CD4-positive, alpha-beta T cell treated with Interleukin-4 for 1 hour (primary cell): ENCODE data around the gene OSGEP.
"Not testable (repeated sequence)": the region's sequence is repeated elsewhere in the genome, so short reads cannot be mapped to it uniquely, and the experiment has no call there.

Experiments
- DNase-seq, 2 donors: peaks; one replicate each; pipeline ENCODE4 v3.0.0-alpha.2; 2020 to 2022

The OSGEP gene

DNA sequence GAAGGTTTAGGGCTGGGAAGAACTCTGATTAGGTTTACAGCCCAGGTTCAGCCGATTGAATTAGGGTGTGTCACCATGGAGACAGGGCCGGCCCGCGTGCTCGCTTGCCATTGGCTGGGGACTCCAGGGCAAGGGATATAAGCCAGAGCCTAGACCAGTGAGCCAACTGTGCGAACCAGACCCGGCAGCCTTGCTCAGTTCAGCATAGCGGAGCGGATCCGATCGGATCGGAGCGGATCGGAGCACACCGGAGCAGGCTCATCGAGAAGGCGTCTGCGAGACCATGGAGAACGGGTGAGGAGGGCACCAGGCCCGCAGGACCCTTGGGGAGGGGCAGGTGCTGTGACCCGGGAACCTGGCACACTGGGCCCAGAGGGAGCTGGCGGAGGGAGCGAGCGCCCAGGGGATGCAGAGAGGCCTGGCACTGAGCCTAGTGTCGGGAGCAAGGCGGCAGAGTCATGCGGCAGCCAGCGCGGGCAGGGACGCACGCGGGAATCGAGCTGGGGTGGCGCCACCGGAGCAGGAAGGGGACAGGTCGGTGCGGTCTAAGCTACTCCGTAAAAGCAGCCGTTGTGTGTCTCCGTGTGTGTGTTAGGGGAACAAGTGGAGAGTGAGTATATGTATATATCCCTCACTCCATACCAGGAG is 14.8 kb upstream of the OSGEP start, which contains the start of gene PNP:
Gene PNP, plus strand, starts transcription at position 165 of the 648 bp plus-strand sequence. Its CDS starts 119 bp downstream, at position 284.
- DNase-seq = peak; percentile 93 to 94

DNA sequence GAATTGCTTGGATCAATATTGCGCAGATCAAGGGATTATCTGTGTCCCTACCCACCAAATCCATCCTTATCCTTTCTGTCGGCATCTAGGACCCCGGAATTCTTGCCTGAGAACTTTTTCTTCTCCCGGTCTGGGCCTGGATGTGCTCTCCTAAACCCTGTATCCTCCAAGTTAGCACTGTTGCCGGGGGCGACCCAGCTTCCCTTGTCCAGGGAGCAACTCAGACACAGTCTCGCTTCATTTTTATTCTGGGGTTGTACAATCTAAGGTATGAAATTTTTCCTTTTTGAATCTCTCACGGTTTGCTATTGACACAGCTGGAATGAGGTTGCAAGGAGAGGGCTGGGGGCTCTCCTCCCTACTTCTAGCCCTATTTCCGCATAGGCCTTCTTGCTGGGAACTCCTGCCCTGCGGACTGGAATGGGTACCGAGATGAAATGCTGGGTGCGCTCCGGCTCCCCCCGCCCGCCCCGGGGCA is 14.2 kb upstream of the OSGEP start:
- no peak for DNase-seq

DNA sequence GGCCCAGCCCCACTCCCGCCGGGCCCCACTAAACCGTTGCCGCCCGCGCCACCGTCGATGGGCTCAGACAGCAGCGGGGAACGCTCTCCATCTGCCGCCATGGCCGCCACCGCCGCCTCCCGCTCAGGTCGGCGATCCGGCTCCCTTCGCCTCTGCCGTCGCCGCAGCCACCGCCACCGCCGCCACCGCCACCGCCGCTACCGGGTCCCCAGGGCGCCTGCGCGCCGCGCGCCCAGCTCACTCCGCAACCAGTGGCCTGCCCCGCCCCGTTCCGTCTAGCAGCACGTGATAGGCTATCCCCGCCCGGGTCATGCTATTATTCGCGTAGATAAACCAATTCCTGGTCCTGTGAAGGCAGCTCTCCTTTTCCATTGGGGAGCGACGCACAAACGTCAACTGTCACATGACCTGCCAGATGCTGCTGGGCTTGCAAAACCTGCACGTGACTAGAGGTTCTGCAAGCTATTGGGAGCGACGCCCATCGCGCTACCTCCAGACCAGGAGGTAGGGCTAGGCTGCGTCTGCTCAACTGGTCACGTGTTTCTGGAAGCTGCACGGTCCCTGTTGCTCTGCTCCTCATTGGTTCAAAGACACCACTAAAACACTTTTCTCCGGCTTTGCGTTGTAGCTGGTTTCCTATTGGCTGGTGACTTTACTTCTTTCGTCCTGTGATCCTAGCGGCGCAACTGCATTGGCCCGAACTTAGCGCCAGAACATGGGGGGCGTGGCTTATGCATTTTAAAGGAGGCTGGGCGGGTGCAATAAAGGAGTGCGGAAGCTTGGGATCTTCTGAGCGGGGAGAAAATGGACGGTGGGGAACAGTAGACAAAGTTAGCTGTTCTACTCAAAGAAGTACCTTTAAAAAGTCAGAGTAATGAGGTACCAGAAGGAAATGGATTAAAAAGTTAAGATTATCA is 6.9 kb upstream of the OSGEP start, which contains the start of gene PIP4P1:
Gene PIP4P1, minus strand, starts transcription at position 210 of the 917 bp plus-strand sequence. Its CDS starts 109 bp downstream, at position 101.
- DNase-seq = peak; percentile 100

DNA sequence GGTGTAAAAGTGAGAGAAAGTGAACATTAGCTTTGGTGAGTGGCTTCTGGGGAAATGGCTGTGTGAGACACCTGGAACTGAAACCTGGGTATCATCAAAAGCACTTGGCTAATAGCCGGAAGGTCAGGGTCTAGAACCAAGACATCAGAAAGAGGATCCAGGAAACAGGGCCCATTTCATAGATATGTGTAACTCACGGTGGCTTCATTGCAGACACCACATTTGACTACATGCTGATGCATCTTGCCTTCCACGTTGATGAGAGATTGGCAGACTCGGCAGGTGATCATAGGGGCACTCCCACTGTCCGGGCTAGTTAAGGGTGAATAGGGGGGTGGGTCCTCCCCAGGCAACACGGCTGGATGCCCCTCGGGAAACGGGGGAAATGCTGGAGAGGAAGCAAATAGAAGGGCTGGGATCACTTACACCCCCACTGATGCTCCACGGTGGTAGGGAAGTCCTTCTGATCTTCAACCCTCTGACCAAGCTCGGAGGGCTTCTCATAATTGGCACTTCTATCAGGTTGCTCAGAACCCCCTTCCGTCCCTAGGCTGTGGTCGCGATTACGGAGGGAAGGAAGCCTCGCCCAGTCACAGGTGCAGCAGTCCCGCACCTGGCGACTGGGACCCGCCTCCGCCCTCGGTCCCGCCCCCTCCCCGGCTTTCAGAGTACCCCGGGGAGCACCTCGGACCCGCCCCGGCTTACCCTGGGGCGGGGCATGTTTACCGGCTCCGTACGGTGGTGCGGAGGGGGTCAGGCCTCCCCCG is 6.0 kb upstream of the OSGEP start:
- DNase-seq = peak; percentile 79 to 85

DNA sequence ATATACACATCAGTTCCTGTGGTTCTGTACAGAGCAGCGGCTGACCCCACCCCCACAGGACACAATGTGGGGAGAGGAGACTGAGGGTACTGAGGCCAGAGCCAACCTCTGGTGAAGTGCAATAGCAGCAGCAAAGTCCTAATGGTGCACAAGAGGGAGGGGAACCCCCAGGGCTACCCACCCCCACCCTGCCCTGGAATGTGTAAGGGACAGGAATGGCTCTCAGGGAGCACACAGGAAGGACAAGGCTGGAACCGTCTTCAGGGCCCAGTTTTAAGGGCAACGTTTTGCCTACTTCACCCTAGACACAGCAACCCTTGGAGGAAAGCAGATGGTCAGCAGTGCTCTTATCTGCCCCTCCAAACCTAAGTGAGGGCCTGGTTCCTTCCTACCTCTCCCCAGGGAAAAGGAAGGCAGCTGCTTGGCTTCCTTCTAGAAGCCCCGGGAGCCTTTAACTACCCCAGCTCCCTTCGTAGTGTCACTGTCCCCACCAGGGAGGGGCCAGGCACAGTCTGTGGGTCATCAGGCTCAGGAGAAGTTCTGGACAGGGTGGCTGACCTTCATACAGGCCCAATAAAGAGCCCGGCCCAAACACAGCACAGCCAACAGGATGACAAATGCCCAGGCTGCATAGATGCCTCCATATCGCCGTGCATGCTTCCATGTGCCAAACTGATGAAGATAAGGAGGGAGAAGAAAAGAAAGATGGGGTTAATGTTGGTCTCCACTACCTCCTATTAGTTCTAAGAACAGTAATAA is 3.6 kb upstream of the OSGEP start:
- no peak for DNase-seq

DNA sequence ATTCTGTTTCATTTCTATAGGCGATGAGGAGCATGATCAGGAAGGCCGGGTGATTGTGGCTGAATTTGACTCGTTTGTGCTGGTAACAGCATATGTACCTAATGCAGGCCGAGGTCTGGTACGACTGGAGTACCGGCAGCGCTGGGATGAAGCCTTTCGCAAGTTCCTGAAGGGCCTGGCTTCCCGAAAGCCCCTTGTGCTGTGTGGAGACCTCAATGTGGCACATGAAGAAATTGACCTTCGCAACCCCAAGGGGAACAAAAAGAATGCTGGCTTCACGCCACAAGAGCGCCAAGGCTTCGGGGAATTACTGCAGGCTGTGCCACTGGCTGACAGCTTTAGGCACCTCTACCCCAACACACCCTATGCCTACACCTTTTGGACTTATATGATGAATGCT is 2.4 kb upstream of the OSGEP start:
- DNase-seq = no peak

DNA sequence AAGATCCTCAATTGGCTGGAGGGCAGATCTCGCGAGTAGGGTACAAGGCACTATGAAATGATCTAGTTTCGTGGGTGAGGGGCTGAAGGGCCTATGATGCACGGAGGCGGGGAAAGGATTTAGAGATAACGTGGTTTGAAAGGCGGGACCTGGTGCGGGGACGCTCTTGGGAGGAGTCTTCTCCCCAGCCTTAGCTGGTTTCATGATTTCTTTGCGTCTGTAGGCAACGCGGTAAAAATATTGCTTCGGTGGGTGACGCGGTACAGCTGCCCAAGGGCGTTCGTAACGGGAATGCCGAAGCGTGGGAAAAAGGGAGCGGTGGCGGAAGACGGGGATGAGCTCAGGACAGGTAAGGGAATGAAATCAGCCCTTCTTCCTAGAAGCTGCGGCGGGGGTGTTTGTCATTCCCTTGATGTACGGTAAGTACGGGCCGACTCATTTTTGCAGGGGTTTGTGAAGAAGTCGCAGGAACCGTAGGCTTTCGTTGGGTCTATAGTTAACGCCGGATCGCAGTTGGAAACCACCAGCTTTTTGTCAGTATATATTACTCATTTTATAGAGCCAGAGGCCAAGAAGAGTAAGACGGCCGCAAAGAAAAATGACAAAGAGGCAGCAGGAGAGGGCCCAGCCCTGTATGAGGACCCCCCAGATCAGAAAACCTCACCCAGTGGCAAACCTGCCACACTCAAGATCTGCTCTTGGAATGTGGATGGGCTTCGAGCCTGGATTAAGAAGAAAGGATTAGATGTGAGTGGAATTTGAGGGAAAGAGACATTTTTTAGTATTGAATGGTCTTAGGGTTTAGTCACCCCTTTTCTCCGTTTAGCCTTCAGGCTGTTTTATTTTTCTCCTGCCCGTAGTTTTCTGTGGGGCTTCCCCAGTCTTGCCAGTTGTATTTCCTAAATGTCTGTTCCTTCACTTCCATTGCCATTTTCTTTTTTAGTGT is 1.0 kb upstream of the OSGEP start:
- DNase-seq = no peak

DNA sequence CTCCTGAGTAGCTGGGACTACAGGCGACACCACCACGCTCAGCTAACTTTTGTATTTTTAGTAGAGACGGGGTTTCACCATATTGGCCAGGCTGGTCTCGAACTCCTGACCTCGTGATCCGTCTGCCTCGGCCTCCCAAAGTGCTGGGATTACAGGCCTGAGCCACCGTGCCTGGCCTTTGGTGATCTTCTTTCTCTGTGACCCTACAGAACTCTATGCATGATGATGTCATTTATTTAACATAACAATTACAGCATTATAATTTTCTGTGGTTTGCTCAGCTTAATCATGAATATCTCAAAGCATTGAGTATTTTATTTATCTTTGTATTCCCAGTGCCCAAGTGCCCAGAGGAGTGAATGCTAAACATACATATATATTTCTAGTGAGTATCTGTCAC is 1.8 kb downstream of the OSGEP start:
- DNase-seq = not testable (repeated sequence)

DNA sequence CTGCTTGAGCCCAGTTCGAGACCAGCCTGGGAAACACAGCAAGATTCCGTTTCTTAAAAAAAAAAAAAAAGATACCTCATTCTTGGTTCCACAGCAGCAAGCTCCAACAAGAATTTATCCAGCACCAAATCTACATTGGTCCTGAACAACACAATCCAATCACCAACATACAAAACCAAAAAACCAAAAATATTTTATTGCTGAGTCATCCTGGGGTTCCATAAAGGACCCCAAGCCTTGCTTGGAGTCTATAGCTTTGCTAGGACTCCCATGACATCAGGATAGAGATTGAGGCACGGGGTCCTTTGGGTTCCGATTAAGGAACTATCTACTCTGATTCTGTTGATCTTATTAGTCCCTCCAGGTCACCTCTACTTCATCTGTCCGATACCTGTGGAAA is 7.7 kb downstream of the OSGEP start:
- no peak for DNase-seq

DNA sequence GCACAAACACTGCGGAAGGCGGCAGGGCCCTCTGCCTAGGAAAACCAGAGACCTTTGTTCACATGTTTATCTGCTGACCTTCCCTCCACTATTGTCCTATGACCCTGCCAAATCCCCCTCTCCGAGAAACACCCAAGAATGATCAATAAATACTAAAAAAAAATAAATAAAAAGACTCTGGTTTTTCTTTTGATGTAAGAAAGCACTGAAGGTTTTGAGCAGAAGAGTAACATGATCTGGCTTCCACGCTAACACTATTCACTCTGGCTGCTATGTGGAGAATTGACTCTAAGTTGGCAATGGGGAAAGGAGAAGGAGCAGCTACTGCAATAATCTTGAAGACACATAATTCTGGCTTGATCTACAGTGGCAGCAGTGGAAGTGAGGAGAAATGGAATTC is 11.0 kb downstream of the OSGEP start:
- not testable (repeated sequence) for DNase-seq

DNA sequence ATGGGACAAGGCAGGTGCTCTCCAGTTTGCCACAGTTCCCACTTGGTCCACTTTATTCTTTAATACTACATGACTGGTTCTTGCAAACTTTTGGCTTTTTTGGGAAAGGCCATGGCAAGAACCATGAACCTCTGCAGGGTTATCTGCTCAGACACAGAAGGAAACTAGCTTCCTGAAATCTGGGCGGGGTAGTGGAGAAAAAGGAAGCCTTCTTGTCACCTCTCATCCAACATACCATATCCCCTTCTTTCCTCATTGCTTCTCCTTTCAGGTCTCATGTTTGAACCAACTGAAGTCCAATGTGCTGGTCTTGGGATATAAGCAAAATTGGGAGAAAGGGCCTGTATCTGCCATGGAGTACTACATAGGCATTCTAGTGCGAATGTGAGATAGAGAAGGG is 13.2 kb downstream of the OSGEP start:
- no peak for DNase-seq

DNA sequence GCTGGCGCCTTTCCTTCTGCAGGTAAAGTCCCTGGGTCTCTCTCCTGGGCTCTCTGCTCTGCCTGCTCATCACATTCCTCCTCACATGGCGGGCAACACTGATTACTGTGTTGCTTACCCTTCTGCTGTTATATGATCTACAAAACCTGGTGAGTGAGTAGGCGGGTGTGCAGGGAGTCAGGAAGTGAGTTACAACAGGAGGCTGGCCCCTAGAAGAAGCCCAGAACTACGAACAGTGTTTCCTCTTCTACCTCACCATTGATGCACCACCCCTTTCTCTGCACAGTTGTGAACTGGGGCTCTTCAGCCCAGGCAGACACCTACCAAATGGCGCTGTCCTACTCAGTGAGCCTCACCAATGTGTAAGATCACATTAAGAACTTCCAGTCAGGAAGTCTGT is 13.7 kb downstream of the OSGEP start:
- DNase-seq = peak in 1 of 2 donors; percentile 41

DNA sequence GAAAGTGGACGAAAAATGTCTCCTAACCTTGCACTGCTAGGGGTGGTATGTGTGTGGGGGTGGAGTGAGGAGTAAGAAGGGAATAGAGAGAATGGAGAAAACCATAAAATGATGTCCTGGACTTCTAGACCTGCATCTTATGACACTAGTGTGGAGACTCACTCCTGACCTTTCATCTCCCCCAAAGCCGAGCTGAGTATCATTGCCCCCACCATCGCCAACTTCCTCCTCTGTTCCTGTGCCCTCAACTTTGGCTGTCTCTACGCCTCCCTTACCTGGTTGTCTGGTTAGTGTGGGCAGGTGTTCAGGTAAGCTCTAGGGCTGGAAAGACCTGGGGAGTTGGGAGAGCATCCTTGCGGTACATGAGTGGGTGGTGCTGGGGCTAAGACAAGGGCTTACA is 14.1 kb downstream of the OSGEP start:
- DNase-seq = no peak

DNA sequence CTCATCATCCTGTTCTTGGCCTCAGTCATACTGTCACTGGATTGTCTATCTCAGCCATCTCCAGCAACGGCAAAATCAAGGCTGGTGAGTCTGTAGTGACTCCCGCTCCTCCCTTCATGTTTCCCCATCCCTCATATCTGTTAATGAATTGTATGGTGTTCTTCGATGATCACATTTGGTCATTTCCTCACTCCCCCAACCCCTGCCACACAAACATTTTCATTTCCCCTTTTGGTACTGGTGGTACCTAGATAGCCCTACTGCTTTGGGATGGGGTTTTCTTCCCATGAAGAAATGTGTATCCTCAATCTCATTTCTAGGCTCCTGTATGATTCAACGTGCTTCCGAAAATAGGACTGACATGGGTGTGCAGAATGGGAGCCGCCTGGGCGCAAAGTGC is 15.9 kb downstream of the OSGEP start:
- no peak for DNase-seq

DNA sequence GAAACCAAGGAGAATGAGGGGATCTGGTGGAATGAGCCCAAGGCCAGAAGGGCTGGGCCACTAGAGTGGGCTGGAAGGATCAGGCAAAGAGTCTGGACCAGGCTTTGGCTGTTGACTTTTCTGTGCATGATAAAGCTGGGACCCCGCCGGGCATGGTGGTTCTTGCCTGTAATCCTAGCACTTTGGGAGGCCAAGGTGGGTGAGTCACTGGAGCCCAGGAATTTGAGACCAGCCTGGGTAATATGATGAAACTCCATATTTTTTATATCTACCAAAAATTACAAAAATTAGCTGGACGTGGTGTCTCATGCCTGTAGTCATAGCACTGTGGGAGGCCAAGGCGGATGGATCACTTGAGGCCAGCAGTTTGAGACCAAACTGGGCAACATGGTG is 18.3 kb downstream of the OSGEP start:
- no peak for DNase-seq

DNA sequence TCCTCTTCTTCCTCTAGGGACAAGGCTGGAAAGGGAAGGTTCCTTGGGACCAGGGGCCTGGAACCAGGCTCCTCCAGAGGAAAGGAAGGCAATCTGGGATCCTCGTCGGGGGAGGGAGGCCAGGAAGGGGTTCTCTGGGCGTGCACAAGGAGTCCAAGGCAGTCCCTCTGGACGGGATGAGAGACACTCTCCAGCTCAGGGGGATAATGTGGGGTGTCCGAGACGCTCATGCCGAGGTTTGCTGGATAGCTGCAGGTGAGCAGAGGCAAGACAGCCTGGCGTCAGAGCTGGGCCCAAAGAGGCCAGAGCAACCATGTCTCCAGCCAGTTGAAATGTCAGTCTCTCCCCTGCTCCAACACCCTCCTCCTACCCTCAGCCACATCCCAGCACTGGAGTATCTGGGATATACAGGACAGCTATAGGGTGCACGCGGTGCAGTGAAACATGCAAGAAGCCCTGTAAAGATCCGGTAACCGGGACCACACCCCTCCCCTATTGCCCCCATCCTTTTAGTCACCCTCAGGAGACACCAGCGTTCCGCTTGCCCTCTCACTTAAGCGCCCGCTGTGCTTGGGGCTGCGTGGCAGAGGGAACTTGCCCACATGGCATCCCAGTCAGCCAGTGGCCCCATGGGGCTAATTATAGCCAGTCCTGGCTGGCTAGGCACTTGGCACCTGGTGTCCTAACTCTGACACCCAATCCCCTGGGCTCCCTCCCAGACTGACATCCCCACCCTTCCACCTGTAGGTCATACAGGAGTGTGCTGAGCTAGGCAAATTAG is 18.8 kb downstream of the OSGEP start, which contains the start of gene KLHL33:
Gene KLHL33, minus strand, starts transcription at position 585 of the 781 bp plus-strand sequence. Its CDS starts 355 bp downstream, at position 230.
- DNase-seq = no peak

DNA sequence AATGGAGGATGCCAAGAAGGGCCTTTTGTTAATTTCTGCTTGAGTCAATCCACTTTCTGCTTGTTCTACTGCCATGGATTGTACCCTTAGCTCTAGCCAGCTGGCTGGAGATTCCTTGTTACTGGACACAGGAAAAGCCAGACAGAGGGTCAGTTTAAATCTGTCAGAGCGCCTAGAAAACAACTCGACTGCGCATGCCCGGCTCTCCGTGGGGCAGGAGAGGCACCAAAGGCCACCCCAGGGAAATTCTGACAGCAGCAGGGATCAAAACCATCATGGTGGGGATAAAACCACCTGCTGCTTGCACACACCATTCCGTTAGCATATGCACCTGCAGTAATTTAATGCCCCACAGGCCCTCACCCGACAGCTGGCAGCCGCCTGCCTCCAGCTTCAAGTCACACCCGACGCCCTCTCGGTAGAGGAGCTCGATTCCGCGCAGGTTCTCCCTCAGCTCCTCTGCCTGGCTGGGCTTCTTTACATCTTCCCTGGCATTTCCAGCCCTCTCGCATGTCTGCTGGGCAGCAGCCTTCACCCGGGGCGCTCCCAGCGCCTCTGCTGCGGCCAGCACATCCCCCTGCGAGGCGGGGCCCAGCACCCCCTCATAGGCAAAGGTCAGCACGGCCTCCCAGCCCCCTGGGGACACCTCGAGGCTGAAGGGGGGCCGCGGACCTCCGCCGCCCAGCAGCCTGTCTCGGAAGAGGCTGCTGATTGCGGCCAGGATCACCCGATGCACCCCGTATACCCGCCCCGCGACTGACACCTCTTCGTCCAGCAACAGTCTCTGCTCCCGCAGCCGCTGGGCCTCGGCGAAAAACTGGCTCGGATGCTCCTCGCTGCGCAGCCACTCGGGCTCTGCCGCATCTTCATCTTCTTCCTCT is 19.7 kb downstream of the OSGEP start:
- DNase-seq = no peak

DNA sequence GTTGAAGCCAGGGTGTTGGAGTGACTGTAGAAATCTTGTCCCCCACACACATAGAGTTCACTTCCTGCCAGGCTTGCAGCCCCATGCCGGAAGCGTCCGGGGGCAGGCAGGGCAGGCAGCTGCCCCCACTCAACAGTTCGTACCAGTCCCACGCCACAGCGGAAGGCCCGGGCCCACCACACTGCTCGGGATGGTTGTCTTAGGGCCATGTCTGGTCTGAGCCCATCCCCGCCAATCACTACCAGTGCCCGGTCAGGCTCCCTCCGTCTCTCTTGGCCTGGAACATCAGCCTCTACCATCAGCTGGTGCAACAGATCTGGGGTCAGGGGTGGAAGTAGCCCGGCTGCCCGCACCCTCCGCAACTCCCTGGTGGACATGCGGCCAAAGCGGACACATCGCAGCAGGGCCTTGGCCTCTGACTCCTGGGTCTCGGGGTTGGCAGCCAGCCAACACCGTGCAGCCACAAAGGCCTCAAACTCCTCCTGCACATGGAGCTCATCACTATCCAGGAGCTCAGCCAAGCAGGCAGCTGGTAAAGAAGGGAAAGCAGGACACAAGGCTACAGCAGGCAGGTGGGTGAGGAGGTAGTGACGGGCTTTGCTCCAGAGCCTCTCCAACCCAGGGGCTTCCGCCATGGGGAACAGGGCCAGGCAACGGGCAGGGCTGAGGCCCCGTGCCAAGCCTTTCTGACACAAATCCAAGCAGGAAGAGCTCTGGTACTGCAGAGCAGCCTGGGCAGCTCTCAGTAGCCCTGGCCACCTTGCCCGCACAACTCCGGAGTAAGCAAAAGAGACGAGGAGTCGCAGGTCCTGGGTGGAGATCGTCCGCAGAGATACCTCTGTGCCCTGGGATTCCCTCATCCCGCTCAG is 24.6 kb downstream of the OSGEP start:
- DNase-seq = no peak
